Measurements from ENCODE around the gene AMACR.

DNA sequence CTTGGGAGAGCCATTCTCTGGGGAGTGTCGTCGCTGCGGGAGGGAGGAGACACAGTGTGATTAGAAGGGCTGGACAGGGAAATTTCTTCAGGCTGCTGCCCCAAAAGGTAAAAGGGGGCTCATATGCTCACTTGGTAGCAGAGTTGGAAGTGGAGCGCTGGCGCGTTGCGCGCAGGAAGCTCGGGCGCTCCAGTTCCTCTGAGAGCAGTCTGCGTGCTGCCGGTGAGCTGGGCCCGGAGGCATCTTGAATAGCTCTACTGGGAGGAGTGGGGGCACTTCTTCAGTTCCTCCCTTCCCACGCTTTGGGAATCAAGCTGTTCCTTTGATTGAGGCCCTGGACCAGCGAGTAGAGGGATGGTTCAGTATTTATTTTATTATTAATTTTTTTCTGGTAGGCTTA is 69.0 kb downstream of the AMACR start:
- TF ChIP-seq, protein P1, sequence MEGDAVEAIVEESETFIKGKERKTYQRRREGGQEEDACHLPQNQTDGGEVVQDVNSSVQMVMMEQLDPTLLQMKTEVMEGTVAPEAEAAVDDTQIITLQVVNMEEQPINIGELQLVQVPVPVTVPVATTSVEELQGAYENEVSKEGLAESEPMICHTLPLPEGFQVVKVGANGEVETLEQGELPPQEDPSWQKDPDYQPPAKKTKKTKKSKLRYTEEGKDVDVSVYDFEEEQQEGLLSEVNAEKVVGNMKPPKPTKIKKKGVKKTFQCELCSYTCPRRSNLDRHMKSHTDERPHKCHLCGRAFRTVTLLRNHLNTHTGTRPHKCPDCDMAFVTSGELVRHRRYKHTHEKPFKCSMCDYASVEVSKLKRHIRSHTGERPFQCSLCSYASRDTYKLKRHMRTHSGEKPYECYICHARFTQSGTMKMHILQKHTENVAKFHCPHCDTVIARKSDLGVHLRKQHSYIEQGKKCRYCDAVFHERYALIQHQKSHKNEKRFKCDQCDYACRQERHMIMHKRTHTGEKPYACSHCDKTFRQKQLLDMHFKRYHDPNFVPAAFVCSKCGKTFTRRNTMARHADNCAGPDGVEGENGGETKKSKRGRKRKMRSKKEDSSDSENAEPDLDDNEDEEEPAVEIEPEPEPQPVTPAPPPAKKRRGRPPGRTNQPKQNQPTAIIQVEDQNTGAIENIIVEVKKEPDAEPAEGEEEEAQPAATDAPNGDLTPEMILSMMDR (conservative IDR thresholded peaks at IDR 0.05; ENCODE audit: low read depth in 2 of 2): no peak
- TF ChIP-seq EZH2 (IDR thresholded peaks at IDR 0.05; ENCODE audit: low read depth, unreplicated experiment) (no peak), POLR2AphosphoS5 (IDR thresholded peaks at IDR 0.05; ENCODE audit: low read depth) (no peak)
